ENCODE data around the gene ZNF695. TPM values are rescaled to one million over a fixed set of nuclear protein-coding genes. Genes with fewer than 3 reads are reported as not detected.

The ZNF695 gene
- 14.2 and 15.1 TPM in 2 replicates for total RNA-seq
- long read RNA-seq, transcript ZNF695-201 (4 exons, 3,340 nt), result major isoform, 17 of 37 reads
- long read RNA-seq, partial matches to known transcripts, result 11 of 37 reads
- long read RNA-seq, other reads (novel, unspliced or antisense), result 8 of 37 reads

DNA sequence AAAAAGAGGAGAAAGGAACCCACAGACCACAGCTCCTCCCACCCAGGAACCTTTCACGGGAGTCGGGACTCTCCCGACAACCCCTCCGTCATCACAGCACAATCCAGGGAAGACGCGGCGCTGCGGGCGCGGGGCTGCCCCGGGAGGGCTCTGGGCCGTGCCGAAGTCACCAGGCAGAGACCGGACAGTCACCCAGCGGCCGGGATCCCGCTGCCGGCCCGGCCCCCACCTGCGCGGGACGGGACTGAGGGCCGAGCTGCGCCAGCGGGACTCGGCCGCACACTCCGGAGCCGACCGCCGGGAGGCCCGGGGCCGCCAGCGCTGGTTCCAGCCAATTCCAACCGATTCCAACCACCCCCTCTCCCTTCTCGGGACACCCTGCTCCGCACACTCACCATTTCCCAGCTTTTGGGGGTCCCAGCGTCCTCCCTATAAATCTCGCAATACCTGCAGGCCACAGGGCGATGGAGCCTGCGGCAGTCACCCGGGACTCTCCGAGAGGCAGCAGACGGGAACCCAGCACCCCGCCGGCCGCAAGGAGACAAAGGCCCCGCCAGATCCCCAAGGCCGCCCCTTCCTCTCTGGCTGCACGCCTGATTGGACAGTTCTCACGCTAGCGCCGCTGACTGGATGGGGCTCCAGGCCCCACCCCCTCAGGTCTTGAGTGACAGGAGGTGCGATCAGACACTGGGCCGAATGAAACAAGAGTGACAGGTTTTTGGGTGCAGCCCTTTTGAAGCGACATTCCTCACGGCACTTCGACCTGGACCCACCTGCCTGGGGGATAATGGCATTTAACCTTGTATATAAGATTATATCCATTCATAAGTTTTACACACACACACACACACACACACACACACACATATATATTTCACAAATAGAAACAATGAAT, at the start of gene ZNF695:
Gene ZNF695, minus strand, starts transcription at position 547 of the 895 bp plus-strand sequence. Its CDS starts 149 bp downstream, at position 398.
- H3K27me3 Mint-ChIP-seq, result no peaks in the 10 kb centered on the region
- H3K4me3 Mint-ChIP-seq (ENCODE audit: low read depth), result peak within 1 kb of the TSS; percentile 100
- peak within 1 kb of the TSS; percentile 100 for H3K27ac Mint-ChIP-seq
- H3K36me3 Mint-ChIP-seq (ENCODE audit: insufficient read depth), result peaks cover 29% of the 10 kb centered on the region
- TF ChIP-seq CTCF (IDR thresholded peaks at IDR 0.05; ENCODE audit: unreplicated experiment), result no peak
- peaks cover 2% of the 10 kb centered on the region for H3K4me1 Mint-ChIP-seq (ENCODE audit: low read depth)
- peaks cover 23% of the 10 kb centered on the region for H3K9me3 Mint-ChIP-seq (ENCODE audit: low read depth)
- DNase-seq (ENCODE audit: low spot score, unreplicated experiment), result peak; percentile 93

- H3K27me3 Mint-ChIP-seq, result no peaks in the 10 kb centered on the region
- peaks cover 77% of the 10 kb centered on the region for H3K36me3 Mint-ChIP-seq (ENCODE audit: insufficient read depth)
- DNase-seq (ENCODE audit: low spot score, unreplicated experiment), result no peak
- peaks cover 78% of the 10 kb centered on the region for H3K9me3 Mint-ChIP-seq (ENCODE audit: low read depth)
- no peaks in the 10 kb centered on the region for H3K4me1 Mint-ChIP-seq (ENCODE audit: low read depth)
- no peak overlapping the region for H3K27ac Mint-ChIP-seq
- TF ChIP-seq CTCF (IDR thresholded peaks at IDR 0.05; ENCODE audit: unreplicated experiment), result no peak
- H3K4me3 Mint-ChIP-seq (ENCODE audit: low read depth), result no peak overlapping the region
Measured at GRCh38 chr1:247056071-247056470, 48.2 kb upstream of the ZNF695 start.

GRCh38 chr1:247054992-247055415, 47.1 kb upstream of the ZNF695 start:
- Mint-ChIP-seq H3K9me3 (ENCODE audit: low read depth) (peaks cover 76% of the 10 kb centered on the region), H3K27me3 (no peaks in the 10 kb centered on the region), H3K36me3 (ENCODE audit: insufficient read depth) (peaks cover 76% of the 10 kb centered on the region), H3K4me3 (ENCODE audit: low read depth) (no peak overlapping the region), H3K4me1 (ENCODE audit: low read depth) (no peaks in the 10 kb centered on the region), H3K27ac (no peak overlapping the region)
- no peak for DNase-seq (ENCODE audit: low spot score, unreplicated experiment)
- TF ChIP-seq CTCF (IDR thresholded peaks at IDR 0.05; ENCODE audit: unreplicated experiment), result no peak

- no peak overlapping the region for H3K4me3 Mint-ChIP-seq (ENCODE audit: low read depth)
- peaks cover 71% of the 10 kb centered on the region for H3K9me3 Mint-ChIP-seq (ENCODE audit: low read depth)
Measured at GRCh38 chr1:247047702-247048101, 39.8 kb upstream of the ZNF695 start.

More at GRCh38 chr1:247047702-247048101, 39.8 kb upstream of the ZNF695 start:
- no peak for TF ChIP-seq CTCF (IDR thresholded peaks at IDR 0.05; ENCODE audit: unreplicated experiment)
- DNase-seq (ENCODE audit: low spot score, unreplicated experiment), result no peak
- no peak overlapping the region for H3K27ac Mint-ChIP-seq
- H3K4me1 Mint-ChIP-seq (ENCODE audit: low read depth), result no peaks in the 10 kb centered on the region
- no peaks in the 10 kb centered on the region for H3K27me3 Mint-ChIP-seq
- H3K36me3 Mint-ChIP-seq (ENCODE audit: insufficient read depth), result peaks cover 77% of the 10 kb centered on the region

Data from progenitor cell of endocrine pancreas (in vitro differentiated cells).